Measurements from ENCODE around the gene SENP5.

GRCh38 chr3:196951371-196951770 is 83.7 kb downstream of the SENP5 start:
- TF ChIP-seq CTCF (conservative IDR thresholded peaks at IDR 0.05; ENCODE audit: low read length) = no peak
- no peak for TF ChIP-seq EZH2phosphoT487 (IDR thresholded peaks at IDR 0.05; ENCODE audit: borderline replicate concordance)

Data from Loucy (cell line).